AG20443 (cell line): ENCODE measurements around the gene IL32.
"Not testable (repeated sequence)": the region's sequence is repeated elsewhere in the genome, so short reads cannot be mapped to it uniquely, and the experiment has no call there.

Source experiments
- DNase-seq: peaks from one replicate; pipeline ENCODE4 v3.0.0; 2012; ENCODE audit warnings: low spot score, mixed read lengths

Gene IL32

GRCh38 chr16:3070608-3071111, 5.2 kb downstream of the IL32 start:
- no peak for DNase-seq

GRCh38 chr16:3071655-3072054, 6.2 kb downstream of the IL32 start:
- DNase-seq, result no peak

GRCh38 chr16:3072148-3072547, 6.7 kb downstream of the IL32 start:
- not testable (repeated sequence) for DNase-seq

- DNase-seq, result not testable (repeated sequence)
Observed at GRCh38 chr16:3072576-3073263, 7.3 kb downstream of the IL32 start.

GRCh38 chr16:3073448-3073847, 8.0 kb downstream of the IL32 start:
- no peak for DNase-seq

DNA sequence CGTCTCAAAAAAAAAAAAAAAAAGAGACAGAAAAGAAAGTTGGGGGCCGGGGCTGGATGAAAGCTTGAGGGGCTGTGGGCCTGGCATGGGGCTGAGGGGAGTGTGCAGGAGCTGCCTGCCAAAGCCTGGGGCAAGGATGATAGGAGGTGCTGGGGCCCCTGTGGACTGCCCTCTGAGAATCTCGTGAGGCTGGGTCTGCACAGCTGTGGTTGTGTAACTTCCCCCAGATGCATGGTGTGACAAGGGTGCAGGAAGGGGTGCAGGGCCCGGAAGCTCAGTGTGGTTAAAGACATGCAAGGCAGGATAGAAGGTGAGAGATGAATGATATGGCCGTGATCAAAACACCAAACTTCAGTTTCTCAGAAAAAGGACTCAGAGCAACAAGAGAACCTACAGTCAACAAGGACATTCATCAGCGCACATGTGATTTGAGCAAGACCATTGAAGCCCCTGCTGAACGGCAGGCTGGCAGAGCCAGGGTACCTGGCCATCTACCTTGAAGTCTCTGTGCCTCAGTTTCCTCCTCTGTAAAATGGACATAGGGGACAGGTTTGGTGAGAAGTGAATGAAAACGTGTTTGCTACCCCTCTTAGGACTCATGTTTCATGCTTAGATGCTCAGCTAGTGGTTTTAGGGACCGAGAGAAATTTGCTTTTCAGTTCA, 9.6 kb downstream of the IL32 start:
- peak; percentile 3 for DNase-seq

DNA sequence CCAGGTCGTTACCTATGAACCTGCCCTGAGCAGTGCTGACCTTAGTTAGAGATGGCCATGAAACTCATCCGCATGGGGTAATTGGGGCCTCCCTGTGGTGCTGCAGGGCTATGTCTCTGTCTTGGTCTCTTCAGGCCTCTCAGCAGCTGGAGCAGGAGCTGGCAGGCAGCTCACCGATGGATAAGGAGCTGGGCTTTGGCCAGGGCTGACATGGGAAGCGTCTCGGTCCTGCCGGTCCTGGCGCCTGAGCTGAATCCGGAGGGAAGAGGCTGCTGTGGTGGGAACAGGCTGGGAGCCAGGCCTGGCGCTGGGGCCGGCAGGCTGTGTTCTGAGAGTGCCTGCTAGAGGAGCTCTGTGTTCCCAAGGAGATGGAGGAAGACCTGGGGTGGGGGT, 10.1 kb downstream of the IL32 start:
- peak; percentile 27 for DNase-seq

DNA sequence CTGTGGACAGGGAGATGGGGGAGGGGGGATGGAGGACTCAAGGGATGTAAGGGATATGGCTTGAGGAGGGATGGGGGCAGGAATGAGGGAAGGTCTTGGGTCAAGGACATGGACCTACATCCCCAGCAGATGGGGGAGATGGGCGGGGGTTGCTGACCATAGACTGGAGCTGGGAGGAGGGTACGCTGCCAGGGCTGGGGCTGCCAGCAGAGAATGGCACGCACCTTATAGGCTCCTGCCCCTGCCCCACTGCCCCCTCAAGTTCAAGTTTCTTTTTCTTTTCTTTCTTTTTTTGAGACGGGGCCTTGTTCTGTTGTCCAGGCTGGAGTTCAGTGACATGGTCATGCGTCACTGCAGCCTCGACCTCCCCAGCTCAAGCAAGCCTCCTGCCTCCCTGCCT, 10.5 kb downstream of the IL32 start:
- DNase-seq, result not testable (repeated sequence)

DNA sequence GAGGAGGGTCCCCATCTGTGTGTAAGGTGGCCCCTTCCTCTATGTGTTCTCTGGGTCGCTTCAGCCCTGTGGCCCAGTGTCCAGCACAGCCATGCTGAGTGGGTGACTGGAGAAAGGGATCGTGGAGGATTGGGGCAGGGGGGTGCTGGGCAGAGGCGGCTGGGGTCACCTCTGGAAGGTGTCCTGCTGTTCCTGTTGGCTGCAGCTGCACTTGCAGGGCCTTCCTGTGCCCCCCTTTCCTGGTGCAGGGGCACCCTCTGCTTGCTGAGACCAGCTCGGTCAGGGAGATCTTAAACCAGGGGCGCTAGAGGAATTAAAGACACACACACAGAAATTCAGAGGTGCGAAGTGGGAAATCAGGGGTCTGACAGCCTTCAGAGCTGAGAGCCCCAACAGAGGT, 11.1 kb downstream of the IL32 start:
- DNase-seq, result no peak

DNA sequence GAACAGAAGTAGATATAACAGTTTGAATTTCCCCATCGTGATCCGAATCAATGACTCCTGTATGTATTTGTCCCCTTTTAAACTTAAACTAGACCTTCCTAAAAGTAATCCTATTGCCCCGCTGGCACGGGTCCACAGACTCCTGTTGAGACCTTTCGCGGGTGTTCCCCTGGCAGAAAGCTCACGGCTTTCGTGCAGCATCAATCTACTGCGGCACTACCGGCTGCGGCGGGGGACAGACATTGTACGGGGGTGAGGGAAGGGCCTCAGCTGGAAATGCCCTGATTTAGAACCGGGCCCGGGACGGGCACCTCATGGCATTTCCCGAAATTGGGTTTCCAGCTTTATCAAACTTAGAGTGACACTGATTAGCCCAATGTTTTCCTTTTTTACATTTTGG, 14.6 kb downstream of the IL32 start:
- DNase-seq, result no peak

- not testable (repeated sequence) for DNase-seq
Observed at GRCh38 chr16:3081957-3082356, 16.5 kb downstream of the IL32 start.

DNA sequence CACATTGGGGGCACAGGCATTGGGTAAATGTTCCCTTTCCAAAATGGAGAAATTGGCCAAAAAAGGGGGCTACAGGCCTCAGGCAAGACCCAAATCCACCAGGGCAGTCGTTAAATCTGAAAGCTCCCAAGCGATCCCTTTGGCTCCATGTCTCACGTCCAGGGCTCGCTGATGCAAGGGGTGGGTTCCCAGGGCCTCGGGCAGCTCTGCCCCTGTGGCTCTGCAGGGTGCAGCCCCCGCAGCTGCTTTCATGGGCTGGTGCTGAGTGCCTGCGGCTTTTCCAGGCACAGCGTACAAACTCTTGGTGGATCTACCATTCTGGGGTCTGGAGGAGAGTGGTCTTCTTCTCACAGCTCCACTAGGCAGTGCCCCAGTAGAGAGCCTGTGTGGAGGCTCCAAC, 18.0 kb downstream of the IL32 start:
- not testable (repeated sequence) for DNase-seq

DNA sequence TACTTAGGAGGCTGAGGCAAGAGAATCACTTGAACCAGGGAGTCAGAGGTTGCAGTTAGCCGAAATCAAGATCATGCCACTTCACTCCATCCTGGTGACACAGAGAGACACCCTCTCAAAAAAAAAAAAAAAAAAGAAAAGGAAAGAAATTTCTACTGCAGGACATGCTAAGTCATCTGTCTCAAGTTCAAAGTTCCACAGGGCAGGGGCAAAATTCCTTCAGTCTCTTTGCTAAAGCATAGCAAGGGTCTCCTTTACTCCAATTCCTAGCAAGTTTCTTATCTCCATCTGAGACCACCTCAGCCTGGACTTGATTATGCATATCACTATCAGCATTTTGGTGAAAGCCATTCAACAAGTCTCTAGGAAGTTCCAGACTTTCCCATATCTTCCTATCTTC, 19.1 kb downstream of the IL32 start:
- DNase-seq, result no peak

GRCh38 chr16:3084969-3085670, 19.7 kb downstream of the IL32 start:
- DNase-seq, result no peak

DNA sequence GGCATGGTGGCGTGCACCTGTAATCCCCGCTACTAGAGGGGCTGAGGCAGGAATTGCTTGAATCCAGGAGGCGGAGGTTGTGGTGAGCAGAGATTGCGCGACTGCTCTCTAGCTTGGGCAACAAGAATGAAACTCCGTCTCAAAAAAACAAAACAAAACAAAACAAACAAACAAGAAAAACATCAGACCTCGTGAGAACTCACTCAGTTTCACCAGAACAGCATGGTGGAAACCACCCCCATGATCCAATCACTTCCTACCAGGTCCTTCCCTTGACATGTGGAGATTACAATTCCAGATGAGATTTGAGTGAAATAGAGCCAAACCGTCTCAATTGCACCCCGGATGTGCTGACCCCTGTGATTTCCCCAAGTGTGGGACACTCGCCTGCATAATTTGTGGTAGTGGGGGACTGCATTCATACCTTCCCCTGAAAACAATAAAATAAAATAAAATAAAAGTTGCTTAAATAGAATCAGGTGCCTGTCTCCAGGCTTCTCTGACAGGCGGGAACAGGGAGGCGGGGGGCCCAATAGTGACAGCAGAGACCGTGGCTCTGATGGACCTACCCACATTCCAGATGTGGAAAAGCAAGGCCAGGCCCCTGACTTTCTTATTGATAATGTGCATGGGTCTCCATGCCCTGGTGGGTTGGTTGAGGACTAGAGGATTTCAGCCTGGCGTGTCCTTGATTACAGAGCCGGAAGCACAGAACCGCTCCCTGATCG, 20.6 kb downstream of the IL32 start:
- no peak for DNase-seq

DNA sequence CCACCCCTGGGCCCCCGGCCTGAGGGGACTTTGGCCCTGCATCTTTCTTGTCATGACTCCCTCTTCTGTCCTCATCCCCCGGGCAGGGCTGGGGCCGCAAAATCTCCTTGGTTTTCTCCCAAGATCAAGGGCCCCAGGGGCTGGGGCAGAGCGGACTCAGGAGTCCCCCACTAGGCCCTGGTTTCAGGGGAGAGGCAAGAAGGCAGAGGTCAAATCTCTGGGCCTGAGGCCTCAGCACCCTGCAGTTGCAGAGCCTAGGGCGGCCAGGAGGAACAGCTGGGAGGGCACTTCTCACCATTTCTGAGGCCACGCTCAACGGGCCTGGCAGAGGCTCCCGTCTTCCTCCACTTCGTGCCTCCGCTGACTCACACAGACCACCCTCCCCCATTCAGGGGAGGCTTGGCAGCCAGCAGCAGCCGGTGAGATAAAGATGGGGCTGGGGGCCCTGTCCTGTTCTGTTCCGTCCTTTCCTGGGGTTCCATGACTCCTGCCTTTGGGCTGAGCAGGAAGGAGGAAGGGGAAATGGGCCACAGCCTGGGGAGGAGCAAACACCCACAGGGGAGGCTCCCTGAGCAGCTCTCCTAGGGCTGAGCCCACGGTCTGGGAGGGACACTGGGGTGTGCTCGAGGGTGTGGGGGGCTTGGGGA, 21.3 kb downstream of the IL32 start:
- DNase-seq, result no peak

GRCh38 chr16:3087243-3088235, 22.1 kb downstream of the IL32 start:
- DNase-seq, result peak; percentile 17

DNA sequence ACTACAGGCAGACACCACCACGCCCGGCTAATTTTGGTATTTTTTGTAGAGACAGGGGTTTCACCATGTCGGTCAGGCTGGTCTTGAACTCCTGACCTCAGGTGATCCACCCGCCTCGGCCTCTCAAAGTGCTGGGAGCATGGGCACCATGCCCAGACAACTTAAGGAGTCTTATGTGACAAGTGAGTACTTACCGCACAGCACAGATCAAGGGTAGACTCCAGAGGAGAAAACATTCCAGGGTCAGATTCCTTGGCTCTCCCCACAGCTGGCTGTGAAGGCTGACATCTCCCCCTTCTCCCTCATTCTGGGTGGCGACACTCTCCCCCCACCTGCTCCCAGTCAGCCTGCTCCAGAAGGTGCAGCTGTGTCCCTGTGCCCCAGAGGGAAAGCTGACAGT, 23.0 kb downstream of the IL32 start:
- DNase-seq, result peak; percentile 4

DNA sequence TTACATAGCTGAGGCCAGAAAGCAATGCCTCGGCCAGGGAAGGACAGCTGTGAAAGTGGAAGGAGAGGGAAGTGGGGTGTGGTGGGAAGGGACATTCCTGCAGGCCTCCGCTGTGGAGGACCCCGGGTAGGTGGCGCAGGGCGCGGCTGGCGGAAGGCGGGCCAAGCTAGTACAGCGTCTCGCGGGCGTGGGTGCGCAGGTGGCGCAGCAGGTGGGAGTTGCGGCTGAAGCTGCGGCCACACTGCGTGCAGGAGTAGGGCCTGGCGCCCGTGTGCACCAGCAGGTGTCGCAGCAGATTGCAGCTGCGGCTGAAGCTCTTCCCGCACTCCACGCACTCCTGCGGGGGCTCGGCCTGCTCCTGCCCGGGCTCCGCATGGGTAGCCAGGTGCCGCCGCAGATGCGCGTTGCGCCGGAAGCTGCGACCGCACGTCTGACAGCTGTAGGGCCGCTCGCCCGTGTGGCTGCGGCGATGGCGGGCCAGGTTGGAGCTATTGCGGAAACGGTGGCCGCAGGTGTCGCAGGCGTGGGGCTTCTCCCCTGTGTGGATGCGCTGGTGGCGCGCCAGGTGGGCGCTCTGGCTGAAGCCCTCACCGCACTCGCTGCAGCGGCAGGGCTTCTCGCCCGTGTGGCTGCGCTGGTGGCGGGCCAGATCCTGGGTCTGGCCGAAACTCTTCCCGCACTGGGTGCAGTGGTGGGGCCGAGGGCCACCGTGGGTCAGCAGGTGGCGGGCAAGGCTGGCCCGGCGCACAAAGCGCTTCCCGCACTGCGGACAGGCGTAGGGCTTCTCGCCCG, 23.7 kb downstream of the IL32 start:
- DNase-seq, result peak; percentile 4
